Choroid plexus epithelial cell (primary cell): ENCODE data around the gene SPEG.

ENCODE experiments used
- DNase-seq: peaks from one replicate; pipeline ENCODE4 v3.0.0-alpha.2; 2010; ENCODE audit warnings: low read depth
- H3K4me3 ChIP-seq: 2 replicates; pipeline ENCODE4 v1.5.1; 2011; ENCODE audit warnings: low read depth, mild to moderate bottlenecking, control low read depth, low read length, moderate library complexity
- TF ChIP-seq, protein P1 (sequence below): conservative IDR thresholded peaks from 2 replicates; pipeline ENCODE4 v1.5.1; 2011; ENCODE audit warnings: low read depth, mild to moderate bottlenecking, control low read depth, inconsistent platforms, low read length, moderate library complexity

The SPEG gene

DNA sequence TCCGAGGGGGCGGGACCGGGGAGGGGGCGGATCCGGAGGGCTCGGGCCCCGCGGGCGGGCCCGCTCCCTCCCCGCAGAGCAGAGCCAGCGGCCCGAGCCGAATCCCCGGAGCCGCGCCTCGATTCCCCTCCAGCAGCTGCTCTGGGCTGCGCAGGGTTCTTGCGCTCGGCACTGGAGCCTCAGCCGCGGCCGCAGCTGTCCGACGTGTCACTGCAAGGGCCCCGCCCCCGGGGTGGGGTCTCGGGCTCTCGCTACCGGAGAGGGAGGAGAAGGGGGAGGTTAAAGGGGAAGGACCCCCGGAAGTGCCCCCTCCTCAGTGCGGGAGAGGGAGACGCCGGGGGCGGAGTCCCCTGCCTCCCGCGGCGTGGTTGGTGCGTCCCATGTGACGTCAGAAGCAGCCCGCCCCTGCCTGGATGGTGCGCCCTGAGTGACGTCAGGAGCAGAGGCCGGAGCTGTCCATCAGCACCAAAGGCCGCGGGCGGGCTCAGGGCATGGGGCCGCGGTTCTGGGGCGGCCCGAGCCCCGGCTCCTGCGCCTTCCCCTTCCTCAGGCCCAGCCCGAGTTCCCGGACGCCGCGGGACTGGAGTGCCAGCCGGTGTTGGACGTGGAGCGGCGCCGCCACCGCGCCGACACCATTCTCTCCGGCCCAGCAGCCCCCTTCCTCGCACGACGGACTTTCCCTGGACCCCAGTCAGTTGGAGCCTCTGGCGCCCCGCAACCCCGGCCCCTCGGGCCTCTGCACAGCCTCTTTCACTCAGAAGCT, 109.1 kb downstream of the SPEG start, which contains the start of the genes CHPF and TMEM198:
Gene CHPF, minus strand, starts transcription at position 214 of the 763 bp plus-strand sequence. CDS start 271 bp downstream, outside the sequence.
Gene TMEM198, plus strand, starts transcription at position 433 of the 763 bp plus-strand sequence. CDS start 700 bp downstream, outside the sequence.
- H3K4me3 ChIP-seq, result peak within 1 kb of the TSS; percentile 77
- TF ChIP-seq, protein P1, sequence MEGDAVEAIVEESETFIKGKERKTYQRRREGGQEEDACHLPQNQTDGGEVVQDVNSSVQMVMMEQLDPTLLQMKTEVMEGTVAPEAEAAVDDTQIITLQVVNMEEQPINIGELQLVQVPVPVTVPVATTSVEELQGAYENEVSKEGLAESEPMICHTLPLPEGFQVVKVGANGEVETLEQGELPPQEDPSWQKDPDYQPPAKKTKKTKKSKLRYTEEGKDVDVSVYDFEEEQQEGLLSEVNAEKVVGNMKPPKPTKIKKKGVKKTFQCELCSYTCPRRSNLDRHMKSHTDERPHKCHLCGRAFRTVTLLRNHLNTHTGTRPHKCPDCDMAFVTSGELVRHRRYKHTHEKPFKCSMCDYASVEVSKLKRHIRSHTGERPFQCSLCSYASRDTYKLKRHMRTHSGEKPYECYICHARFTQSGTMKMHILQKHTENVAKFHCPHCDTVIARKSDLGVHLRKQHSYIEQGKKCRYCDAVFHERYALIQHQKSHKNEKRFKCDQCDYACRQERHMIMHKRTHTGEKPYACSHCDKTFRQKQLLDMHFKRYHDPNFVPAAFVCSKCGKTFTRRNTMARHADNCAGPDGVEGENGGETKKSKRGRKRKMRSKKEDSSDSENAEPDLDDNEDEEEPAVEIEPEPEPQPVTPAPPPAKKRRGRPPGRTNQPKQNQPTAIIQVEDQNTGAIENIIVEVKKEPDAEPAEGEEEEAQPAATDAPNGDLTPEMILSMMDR, result no peak
- DNase-seq, result peak; percentile 98

DNA sequence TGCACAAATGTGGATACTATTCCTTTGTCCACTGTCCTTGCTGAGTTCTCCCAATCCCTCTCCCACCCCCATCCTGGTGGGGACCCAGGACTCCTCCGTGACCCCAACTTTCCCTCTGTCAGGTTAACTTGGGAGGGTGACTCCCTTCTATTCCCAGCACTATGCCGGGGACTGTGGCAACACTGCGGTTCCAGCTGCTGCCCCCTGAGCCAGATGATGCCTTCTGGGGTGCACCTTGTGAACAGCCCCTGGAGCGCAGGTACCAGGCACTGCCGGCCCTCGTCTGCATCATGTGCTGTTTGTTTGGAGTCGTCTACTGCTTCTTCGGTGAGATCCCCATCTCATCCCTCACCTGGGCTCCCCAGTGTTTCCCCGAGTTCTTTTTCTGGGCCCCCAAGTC, 109.9 kb downstream of the SPEG start:
- DNase-seq, result no peak
- TF ChIP-seq, protein P1, result no peak
- H3K4me3 ChIP-seq, result peak overlapping the region; percentile 77

DNA sequence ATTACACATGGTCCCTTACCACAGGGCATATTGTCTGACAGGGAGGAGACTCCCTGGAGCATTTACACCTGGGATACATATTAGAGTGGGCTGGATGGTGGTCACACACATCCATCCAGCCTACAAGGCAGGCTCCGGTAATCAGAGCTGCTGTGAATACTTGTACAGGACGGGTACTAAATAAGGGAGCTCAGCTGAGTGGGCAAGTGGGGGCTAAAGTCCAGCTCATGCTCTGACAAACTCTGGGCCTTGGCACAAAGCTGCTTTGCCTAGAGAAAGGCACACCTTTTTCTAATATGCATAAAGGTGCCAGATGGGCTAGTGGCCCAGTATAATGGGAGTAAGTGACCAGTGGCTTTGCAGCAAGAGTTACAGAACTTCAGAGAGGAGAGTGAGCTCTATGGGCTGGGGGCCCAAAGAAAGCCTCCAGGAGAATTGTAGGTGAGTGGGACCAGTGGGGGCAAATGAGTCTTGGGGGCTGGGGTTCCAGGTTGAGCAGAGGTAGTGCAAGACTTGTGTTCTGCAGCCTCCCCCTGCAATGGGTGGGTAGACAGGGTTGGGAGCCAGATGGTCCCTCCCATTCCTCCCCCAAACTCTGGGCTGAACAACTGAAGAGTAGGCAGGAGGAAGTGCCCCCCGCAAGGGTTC, 110.8 kb downstream of the SPEG start:
- no peak for DNase-seq
- no peak overlapping the region for H3K4me3 ChIP-seq
- TF ChIP-seq, protein P1, result no peak

DNA sequence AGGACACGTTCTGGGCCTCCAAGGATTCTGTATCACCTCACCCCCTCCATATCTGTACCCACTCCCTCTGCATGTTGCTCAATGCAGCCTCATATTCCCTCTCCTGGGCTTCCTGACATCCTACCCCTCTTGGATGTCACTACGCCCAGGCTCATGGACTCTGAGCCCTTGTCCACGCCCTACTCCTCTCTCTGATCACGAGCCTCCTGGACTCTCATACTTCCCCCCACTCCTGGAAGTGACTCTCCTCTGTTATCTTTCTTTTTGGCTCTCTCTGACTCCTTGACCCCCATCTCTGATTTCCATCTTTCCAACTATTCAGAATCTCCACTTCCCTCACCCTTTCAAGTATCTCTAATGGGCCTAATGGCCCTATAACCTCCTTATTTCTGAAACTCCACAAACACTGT, 111.3 kb downstream of the SPEG start:
- H3K4me3 ChIP-seq, result no peak overlapping the region
- DNase-seq, result no peak
- TF ChIP-seq, protein P1, result no peak

DNA sequence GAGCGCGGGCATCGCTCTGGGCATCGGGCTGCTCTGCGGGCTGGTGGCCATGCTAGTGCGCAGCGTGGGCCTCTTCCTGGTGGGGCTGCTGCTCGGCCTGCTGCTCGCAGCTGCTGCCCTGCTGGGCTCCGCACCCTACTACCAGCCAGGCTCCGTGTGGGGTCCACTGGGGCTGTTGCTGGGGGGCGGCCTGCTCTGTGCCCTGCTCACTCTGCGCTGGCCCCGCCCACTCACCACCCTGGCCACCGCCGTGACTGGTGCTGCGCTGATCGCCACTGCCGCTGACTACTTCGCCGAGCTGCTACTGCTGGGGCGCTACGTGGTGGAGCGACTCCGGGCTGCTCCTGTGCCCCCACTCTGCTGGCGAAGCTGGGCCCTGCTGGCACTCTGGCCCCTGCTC, 113.0 kb downstream of the SPEG start:
- H3K4me3 ChIP-seq, result no peak overlapping the region
- DNase-seq, result no peak
- TF ChIP-seq, protein P1, result no peak
